Measurements from ENCODE around the gene ZSWIM5. TPM values are rescaled to one million over a fixed set of nuclear protein-coding genes. Genes with fewer than 3 reads are reported as not detected.

The ZSWIM5 gene
- total and polyA plus RNA-seq, 2 of the 8 experiments (the other 6 are each of a cell fraction or from before 2014, with no cell fraction given), result 2.5 to 3.9 TPM

- POLR2A ChIA-PET (ENCODE audit: partially characterized antibody), result no interaction called here
- Histone ChIP-seq H3K27me3 (replicated peaks in 1 of 4; ENCODE audit: control insufficient read depth in 3 of 4, extremely low read depth in 1 of 4, insufficient read depth in 3 of 4, low read length in 3 of 4) (no peaks in the 10 kb centered on the region), H3K9ac (replicated peaks in 1 of 4; ENCODE audit: extremely low read depth in 1 of 4, low read depth in 3 of 4, low read length in 3 of 4) (no peak overlapping the region), H4K5ac (ENCODE audit: insufficient read length, low read depth, low read length) (no peak overlapping the region), H2AK5ac (ENCODE audit: low read depth, low read length) (no peak overlapping the region), H2BK5ac (ENCODE audit: low read depth, low read length) (no peak overlapping the region), H3K23me2 (ENCODE audit: low read depth, low read length) (no peaks in the 10 kb centered on the region), H3K4me2 (ENCODE audit: insufficient read depth in 1 of 2, low read depth in 2 of 2, low read length in 2 of 2) (no peak overlapping the region), H4K8ac (ENCODE audit: extremely low read depth, insufficient read depth, low read length) (no peak overlapping the region), H2BK20ac (ENCODE audit: low read length) (no peak overlapping the region), H3K9me3 (ENCODE audit: insufficient read depth in 2 of 2, low read depth in 1 of 2, low read length in 1 of 2) (no peaks in the 10 kb centered on the region), H3K23ac (ENCODE audit: insufficient read length) (no peak overlapping the region), H3K4me3 (ENCODE audit: extremely low read depth in 1 of 4, insufficient read depth in 2 of 4, low read depth in 3 of 4, low read length in 4 of 4) (no peak overlapping the region), H3K14ac (ENCODE audit: insufficient read length) (no peak overlapping the region), H3K18ac (ENCODE audit: extremely low read depth, low read length) (no peak overlapping the region), H3K56ac (replicated peaks; ENCODE audit: insufficient read length, low read depth, low read length) (no peak overlapping the region), H2BK12ac (ENCODE audit: low read depth, low read length) (no peak overlapping the region), H3K4ac (replicated peaks; ENCODE audit: insufficient read length, low read depth, low read length) (no peak overlapping the region), H4K20me1 (replicated peaks in 1 of 2; ENCODE audit: control insufficient read depth in 1 of 2, insufficient read depth in 2 of 2, low read length in 2 of 2) (no peaks in the 10 kb centered on the region), H2AFZ (ENCODE audit: low read length) (no peak overlapping the region), H2BK15ac (ENCODE audit: low read length) (no peak overlapping the region), H3K79me1 (ENCODE audit: low read depth, low read length) (no peaks in the 10 kb centered on the region), H3K4me1 (replicated peaks in 1 of 4; ENCODE audit: control insufficient read depth in 3 of 4, insufficient read depth in 4 of 4, low read length in 3 of 4) (no peaks in the 10 kb centered on the region), H4K91ac (replicated peaks; ENCODE audit: insufficient read length, low read length) (no peak overlapping the region), H3K36me3 (ENCODE audit: control insufficient read depth in 2 of 4, insufficient read depth in 4 of 4, low read length in 3 of 4) (peaks cover 0 to 17% (median 7%) of the 10 kb centered on the region in 4 experiments; a peak in 4 of 8 replicates), H2BK120ac (replicated peaks; ENCODE audit: low read depth, low read length) (no peak overlapping the region), H3K79me2 (ENCODE audit: control insufficient read depth in 1 of 2, insufficient read depth in 2 of 2, low read length in 2 of 2) (no peaks in the 10 kb centered on the region), H3K27ac (ENCODE audit: low read depth, low read length) (no peak overlapping the region)
- FAIRE-seq (no peak), DNase-seq (ENCODE audit: low read depth in 1 of 2, low spot score in 2 of 2) (no peak)
- CTCF ChIA-PET (ENCODE audit: partially characterized antibody), result no interaction called here
- 100% methylated on average over 1 of the region's 1 CpG; no CpG with 5 or more reads in 1 of the 2 experiments for WGBS, 2 experiments (ENCODE audit: extremely low coverage in 1 of 2, insufficient coverage in 1 of 2, insufficient read length in 1 of 2, insufficient replicate concordance in 2 of 2, low coverage in 1 of 2, low lambda C conversion rate in 2 of 2, missing lambda C conversion rate in 1 of 2)
- TF ChIP-seq KDM5A (IDR thresholded peaks at IDR 0.05; ENCODE audit: low read length), result no peak
- no peak for TF ChIP-seq JUND (IDR thresholded peaks at IDR 0.05; ENCODE audit: low read length)
- TF ChIP-seq EZH2 (IDR thresholded peaks at IDR 0.05; ENCODE audit: low read depth, low read length, severe bottlenecking), result no peak
- TF ChIP-seq POLR2A (IDR thresholded peaks at IDR 0.05; ENCODE audit: control extremely low read depth in 1 of 2, low read depth in 2 of 2, low read length in 2 of 2), result no peak
- no peak for TF ChIP-seq TAF1 (IDR thresholded peaks at IDR 0.05; ENCODE audit: low read depth, low read length)
- TF ChIP-seq POLR2AphosphoS5 (IDR thresholded peaks at IDR 0.05; ENCODE audit: low read depth, low read length), result no peak
- TF ChIP-seq TEAD4 (IDR thresholded peaks at IDR 0.05; ENCODE audit: low read depth, low read length), result no peak
- no peak for TF ChIP-seq SRF (IDR thresholded peaks at IDR 0.05; ENCODE audit: low read depth, low read length)
- TF ChIP-seq MAFK (IDR thresholded peaks at IDR 0.05; ENCODE audit: low read depth, low read length), result no peak
- no peak for TF ChIP-seq CBX5 (IDR thresholded peaks at IDR 0.05; ENCODE audit: low read depth, low read length)
- no peak for TF ChIP-seq TCF12 (IDR thresholded peaks at IDR 0.05; ENCODE audit: low read depth, low read length)
- TF ChIP-seq CREB1 (IDR thresholded peaks at IDR 0.05), result no peak
- TF ChIP-seq CBX8 (IDR thresholded peaks at IDR 0.05; ENCODE audit: borderline replicate concordance, low read depth, low read length), result no peak
- TF ChIP-seq NRF1 (IDR thresholded peaks at IDR 0.05; ENCODE audit: low read depth, low read length), result no peak
- TF ChIP-seq TAF7 (optimal IDR thresholded peaks at IDR 0.05; ENCODE audit: borderline replicate concordance, low read depth, low read length), result no peak
- TF ChIP-seq RBBP5 (IDR thresholded peaks at IDR 0.05; ENCODE audit: borderline replicate concordance, low read depth, low read length), result no peak
Measured at GRCh38 chr1:44973645-44974044, 232.8 kb downstream of the ZSWIM5 start.
